ENCODE data around the gene ZNF521.

ZNF521 gene

DNA sequence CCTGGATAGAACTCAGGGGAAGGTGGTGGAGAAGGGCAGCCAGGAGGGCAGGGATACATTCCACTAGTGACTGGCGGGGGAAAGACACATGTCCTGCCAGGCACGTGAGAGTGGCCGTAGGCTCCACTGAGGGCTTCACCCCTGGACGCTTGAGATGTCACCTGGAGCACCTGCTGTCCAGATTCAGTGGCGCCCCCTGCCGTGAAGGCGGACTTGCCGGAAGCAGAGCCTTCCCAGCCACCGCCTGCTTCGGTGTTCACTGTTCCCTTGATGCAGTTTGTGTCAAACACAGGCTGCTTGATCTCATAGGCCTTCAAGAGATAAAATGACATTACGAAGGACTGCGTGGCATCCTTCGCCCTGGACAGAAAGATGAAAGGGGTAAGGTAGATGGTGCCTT is 335.3 kb downstream of the ZNF521 start:
- no peak for DNase-seq

DNA sequence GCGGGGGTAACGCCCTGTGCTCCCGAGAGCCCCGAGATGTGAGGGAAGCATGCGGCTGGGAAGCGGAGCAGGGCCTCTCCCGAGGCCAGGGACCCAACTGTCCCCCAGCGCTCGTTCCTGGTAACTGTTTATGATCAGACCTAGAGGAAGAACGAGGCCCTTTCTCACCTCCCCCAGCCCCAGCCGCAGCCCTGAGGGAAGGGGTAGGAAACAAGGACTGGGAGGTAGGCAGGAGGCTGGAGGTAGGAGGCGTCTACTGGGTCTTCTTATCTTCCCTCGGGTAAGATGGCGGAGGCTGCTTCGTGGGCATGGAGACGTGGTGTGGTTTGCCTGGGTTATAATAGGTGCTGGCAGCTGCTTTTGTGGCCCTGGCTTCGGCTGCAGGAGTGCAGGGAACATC is 335.8 kb downstream of the ZNF521 start:
- no peak for DNase-seq

Measured in activated naive CD4-positive, alpha-beta T cell (primary cell).